Activated CD4-positive, alpha-beta T cell treated with anti-CD3 and anti-CD28 coated beads for 24 hours (primary cell): ENCODE measurements around the gene LEP.
"Not testable (repeated sequence)": the region's sequence is repeated elsewhere in the genome, so short reads cannot be mapped to it uniquely, and the experiment has no call there.

ENCODE experiments used
- DNase-seq, 2 donors: peaks; one replicate each; pipeline ENCODE4 v3.0.0-alpha.2; 2020; ENCODE audit warnings: low read depth in 2 of 2

The LEP gene

GRCh38 chr7:128210590-128211570 lies 30.2 kb upstream of the LEP start:
- no peak for DNase-seq

DNA sequence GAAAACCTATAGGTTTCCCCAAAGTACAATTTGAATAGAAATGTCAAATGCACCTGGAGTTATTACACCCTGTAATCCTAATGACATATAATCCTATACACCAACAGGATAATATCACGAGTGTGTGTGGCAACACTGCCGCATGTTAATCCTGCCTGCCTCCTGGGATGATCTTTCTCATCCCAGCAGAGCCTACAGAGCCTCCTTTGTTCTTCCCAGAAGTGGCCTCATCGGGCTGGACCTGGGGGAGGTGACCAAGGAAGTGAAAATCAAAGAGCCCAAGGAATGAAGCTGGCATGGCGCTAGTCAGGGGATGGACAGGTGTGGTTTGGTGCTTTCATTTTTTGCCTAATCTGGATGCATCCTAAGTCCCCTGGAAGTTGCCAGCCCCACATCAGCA lies 29.5 kb upstream of the LEP start:
- no peak for DNase-seq

DNA sequence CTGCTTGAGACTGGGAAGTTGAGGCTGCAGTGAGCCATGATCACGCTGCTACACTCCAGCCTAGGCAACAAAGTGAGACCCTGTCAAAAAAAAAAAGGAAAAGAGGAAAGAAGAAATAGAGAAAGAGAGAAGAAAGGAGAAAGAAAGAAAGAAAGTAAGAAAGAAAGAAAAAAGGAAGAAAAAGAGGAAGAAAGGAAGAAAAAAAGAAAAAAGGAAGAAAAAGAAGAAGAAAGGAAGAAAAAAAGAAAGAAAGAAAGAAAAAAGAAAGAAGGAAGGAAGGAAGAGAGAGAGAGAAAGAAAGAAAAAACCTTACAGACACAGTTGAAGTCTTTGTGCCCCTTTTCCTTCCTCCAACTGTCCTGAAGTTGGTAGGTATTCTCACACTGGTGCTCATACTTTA lies 26.6 kb upstream of the LEP start:
- no peak for DNase-seq

DNA sequence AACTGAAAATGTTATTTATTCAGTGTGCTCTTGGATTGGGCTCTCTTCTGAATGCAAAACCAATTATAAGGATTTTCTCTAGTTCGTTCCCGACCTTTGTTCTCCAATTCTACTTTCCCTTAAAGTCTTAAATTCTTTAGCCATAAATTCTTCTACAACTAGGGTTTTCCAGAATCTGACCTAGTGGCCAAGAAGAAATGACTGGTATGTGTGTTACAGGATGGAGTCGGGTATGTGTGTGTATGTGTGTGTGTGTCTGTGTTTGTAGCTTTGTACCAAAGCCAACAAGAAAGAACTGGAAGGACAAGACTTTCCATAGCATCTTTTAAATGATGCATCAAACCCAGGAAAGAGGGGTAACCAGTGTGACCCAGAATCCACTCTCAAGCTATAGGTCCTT lies 25.8 kb upstream of the LEP start:
- no peak for DNase-seq

GRCh38 chr7:128215739-128216138 lies 25.3 kb upstream of the LEP start:
- no peak for DNase-seq

- no peak for DNase-seq
Measured at GRCh38 chr7:128217030-128217805, 23.9 kb upstream of the LEP start.

DNA sequence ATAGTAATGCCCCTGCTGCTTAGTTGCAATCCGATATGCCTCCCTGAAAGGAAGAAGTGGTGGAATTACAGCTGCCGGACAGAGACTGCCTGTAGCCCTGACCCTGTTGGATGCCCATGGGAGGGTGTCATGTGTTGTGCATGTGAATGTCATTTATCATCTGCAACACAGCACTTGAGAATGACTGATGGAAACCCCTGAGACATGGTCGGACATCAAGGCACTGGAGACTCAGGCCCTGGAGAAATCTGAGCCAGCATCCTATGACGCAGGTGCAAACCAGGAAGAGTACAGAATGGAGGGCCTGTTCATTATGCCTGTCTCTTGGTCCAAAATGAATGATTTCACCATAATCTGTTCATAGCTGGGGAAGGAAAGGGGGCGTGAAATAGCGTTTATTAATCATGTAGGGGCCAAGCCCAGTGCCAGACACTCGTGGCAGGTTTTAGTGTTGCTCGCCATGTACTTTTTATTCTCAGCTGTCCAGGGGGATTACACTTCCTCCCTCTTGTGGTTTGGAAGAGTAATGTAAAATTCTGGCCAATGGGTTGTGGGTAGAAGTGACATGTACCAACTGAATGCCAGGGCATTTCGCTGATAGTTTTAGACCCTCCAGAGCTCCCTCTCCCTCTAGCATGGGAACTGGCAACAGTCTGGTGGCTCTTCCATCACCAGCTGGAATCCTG lies 23.0 kb upstream of the LEP start:
- no peak for DNase-seq

GRCh38 chr7:128219636-128220035 lies 21.4 kb upstream of the LEP start:
- no peak for DNase-seq

GRCh38 chr7:128221929-128222403 lies 19.1 kb upstream of the LEP start:
- no peak for DNase-seq

DNA sequence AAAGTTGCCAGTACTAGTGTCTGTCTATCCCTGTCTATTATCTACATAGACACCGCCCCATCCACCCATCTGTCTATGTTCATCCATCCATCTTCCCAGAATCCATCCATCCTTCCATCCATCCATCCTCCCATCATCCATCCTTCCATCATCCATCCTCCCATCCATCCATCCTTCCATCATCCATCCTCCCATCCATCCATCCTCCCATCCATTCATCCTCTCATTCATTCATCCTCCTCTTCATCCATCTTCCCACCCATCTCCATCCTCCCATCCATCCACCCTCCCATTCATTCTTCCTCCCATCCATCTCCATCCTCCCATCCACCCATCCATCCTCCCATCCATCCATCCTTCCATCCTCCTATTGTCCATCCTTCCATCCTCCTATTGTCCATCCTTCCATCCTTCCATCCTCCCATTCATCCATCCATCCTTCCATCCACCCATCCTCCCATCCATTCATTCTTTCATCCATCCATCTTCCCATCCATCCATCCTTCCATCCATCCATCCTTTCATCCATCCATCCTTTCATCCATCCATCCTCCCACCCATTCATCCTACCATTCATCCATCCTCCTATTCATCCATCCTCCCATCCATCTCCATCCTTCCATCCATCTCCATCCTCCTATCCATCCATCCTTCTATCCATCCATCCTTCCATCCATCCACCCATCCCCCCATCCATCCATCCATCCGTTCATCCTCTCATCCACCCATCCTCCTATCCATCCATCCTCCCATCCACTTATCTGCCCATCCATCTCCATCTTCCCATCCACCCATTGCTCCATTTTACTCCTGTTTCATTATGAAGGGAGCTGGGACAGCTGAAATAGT lies 14.7 kb upstream of the LEP start:
- no peak for DNase-seq

DNA sequence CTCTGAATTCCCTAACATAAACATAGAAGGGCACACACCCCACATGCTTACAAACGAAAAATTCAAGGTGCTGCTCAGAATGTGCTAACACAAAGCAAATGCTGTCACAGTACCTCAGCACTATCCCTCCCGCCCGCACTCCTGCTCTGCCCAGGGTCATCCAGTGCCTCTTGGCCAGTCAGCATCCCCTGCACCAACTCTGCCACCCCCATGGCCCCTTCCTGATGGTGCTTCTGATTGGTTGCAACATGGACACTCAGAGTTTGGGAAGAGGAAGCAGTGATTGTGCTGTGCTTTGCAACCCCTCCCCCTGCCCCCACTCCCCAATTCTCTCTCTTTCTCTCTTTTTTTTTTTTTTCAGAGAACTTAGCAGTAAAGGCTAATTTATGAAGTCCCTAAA lies 13.8 kb upstream of the LEP start:
- no peak for DNase-seq

DNA sequence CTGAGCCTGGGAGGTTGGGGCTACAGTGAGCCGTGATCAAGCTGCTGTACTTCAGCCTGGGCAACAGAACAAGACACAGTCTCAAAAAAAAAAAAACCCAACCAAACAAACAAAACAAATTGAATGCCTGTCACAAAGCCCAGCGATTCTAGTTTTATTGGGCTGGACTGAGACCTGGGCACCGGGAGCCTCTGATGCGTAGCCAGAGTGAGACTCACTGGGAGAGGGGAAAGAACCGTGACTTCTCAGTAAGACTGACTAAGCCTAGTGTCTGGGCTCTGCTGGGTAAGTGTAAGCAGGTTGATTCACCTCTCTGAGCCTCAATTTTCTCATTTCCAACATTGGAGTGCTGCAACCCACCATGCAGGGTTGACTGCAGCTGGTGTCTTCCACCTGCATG lies 10.1 kb upstream of the LEP start:
- no peak for DNase-seq

DNA sequence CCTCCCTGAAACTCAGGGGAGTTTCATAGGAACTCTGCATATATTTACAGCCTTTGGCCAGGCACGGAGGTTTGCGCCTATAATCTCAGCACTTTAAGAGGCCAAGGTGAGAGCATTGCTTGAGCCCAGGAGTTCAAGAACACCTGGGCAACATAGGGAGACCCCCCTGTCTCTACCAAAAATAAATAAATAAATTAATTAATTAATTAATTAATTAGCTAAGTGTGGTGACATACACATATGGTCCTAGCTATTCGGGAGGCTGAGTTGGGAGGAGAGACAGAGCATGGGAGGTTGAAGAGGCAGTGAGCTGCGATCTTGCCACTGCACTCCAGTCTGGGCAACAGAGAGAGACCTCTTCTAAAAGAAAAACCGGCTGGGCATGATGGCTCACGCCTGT lies 9.4 kb upstream of the LEP start:
- no peak for DNase-seq

- DNase-seq = no peak
Measured at GRCh38 chr7:128233471-128233870, 7.6 kb upstream of the LEP start.

DNA sequence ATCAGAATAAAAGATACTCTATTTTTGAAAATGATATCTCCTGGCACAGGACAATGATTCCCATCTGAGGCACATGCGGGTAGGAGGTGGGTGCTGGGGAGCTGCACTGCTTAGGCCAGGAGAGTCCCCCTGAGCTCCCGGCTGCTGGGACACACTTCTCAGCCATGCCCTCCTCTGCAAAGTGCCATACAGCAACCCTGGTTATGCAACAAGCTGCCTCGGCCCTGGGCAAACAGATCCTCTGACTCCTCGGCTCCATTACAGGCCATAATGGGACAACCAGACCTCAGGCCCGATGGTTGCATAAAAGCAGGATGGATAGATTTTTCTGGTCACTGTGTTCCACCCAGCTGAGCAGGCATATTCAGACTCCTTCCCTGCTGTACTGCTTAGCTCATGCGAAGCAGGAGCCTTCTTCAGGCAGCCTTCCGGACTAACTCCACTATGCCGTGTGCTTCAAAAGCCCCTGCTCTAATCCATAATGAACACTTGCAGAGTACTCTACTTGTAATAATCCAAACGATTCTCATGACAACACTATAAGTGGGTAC lies 6.5 kb upstream of the LEP start:
- no peak for DNase-seq

GRCh38 chr7:128235471-128235870 lies 5.6 kb upstream of the LEP start:
- no peak for DNase-seq

DNA sequence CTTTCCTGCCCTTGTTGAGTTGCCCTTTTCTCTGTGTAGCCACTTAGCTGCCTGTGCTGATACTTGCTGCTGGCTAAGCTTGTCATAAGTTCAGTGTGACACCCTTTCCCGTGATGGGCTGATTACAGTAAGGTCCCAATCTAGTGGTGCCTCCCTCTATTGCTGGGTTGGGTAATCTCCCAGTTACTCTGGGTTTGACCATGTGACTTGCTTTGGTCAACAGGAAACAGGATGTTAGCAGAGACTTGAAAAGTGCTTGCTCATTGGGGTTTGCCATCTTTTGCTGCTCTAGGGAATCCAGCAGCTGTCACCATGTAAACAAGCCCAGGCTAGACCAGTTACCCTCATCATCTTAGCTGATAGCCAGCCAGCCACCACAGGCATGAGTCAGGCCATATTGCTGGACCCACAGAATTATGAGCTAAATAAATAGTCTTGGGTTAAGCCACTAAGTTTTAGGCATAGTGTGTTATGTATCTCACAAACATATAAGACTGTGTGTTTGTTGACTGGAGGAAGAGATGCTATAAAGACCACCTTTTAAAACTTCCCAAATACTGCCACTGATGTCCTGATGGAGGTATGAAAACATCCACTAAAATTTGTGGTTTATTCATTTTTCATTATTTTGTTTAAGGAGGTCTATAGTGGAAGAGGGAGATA lies 4.0 kb upstream of the LEP start:
- DNase-seq = no peak

DNA sequence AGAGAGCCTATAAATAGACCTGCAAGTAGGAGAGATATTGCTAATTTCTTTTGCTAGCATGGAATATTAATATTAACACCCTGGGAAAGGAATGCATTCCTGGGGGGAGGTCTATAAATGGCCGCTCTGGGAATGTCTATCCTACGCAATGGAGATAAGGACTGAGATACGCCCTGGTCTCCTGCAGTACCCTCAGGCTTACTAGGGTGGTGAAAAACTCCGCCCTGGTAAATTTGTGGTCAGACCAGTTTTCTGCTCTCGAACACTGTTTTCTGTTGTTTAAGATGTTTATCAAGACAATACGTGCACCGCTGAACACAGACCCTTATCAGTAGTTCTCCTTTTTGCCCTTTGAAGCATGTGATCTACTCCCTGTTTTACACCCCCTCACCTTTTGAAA lies 1.9 kb upstream of the LEP start:
- DNase-seq = not testable (repeated sequence)

GRCh38 chr7:128242661-128243060 lies 1.6 kb downstream of the LEP start:
- no peak for DNase-seq

GRCh38 chr7:128243273-128243672 lies 2.2 kb downstream of the LEP start:
- DNase-seq = no peak
